GM18867 (cell line): ENCODE data around the gene METTL9.
"Not testable (repeated sequence)": the region's sequence is repeated elsewhere in the genome, so short reads cannot be mapped to it uniquely, and the experiment has no call there.

ENCODE experiments used
- ATAC-seq: cut with Tn5 transposase; IDR thresholded peaks from one replicate; pipeline ENCODE4 v1.9.1; 2021; ENCODE audit warnings: mild to moderate bottlenecking, moderate library complexity; ENCODE audit not compliant: unreplicated experiment

The METTL9 gene

DNA sequence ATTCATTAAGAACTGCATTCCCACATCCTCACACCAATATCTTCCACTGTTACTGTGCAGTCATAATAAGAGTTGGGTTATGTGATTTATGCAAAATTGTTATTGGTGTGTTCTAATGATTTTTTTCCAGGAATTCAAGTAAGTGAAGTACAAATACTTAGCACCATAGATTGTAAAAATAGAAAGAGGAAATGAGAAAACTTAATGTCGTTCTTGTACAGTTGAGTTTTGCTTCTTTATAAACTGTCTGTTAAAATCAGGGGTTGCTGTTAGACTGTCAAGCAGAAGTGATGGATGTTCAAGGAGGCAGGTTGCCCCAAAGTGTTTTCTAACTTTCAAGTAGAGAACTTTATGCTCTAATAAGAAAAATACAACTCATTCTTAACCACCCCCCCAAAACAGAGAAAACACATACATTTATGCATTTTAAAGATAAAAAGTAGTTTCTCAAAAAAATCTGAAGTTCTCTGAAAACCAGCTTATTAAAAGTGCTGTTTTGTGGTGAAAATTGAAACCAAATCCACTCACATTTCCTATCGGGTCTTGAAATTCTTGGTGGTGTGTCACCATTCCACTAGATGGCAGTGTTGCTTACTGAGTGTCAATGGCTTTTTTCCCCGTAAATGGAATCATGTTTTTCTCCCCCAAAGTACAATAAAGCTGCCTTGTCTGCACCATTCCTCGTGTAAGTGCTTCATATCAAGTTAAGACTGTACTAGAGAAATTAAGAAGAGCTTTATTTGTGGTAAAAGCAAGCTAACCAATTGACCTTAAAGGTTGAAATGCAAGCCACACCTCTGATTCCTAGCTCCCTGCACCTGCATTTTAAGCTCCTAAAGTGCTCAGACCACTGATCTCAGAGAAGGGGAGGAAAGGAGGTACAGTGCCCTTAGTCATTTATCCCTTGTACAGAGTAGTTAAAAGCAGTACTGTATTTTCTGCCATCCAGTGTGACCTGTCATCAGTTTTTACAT, 57.7 kb downstream of the METTL9 start:
- ATAC-seq = no peak

GRCh38 chr16:21659124-21659523, 59.7 kb downstream of the METTL9 start:
- no peak for ATAC-seq

DNA sequence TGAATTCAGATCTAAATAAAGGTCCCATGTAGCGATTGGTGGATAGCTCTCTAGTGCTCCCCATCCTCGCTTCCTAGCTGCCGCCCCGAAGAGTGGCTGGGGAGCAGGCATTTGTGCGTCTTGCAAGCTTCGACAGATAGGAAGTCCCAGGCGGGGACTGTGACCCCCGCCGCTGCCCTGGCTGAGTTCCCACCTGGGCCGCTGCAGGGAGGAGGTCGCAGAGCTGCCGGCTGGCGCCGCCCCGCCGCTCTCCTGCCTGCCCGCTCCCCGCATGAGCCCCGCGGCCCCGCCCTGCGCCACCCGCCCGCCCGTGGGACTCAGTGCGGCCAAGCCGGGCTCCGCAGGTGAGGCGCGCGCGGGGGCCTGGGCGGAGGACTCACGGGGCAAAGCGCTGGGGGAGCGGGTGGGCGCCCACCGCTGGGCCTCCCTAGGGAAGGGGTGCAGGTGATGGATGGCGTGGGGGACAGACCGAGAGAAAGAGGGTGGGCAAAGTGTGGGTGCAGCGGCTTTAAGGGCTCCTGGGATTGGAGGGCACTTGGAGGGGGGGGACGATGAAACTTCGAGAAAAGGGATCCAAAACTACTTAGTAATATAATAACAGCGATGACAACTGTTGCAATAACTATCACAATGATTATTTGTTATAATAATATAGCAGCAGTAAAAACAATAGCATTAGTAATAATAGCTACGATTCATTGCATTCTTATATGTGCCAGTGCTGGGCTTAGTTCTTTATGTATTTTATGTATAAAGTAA, 64.7 kb downstream of the METTL9 start, which contains the start of gene OTOA:
TSS of gene OTOA (plus strand) at position 80 of the 759 bp plus-strand sequence. CDS start 14,547 bp downstream, outside the sequence.
- no peak for ATAC-seq

GRCh38 chr16:21664801-21665492, 65.6 kb downstream of the METTL9 start:
- no peak for ATAC-seq

DNA sequence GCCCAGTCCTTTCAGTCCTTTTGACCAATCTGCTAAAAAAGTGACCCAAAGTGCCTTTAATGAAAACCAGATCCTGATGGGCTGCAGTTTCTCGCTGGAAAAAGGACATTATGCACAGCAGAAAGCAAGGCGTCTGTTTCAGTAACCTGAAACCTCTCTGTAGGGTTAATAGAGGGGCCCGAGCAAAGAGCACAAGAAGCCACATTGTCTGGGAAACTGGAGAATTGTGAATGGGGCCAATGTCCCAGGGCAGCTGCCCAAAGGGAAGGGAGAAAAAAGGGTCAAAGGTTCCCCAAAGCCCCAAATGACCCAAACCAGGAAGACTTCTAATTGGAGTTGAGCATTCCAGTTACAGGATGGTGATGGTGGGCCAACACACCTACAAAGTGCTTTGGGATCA, 67.4 kb downstream of the METTL9 start:
- no peak for ATAC-seq

DNA sequence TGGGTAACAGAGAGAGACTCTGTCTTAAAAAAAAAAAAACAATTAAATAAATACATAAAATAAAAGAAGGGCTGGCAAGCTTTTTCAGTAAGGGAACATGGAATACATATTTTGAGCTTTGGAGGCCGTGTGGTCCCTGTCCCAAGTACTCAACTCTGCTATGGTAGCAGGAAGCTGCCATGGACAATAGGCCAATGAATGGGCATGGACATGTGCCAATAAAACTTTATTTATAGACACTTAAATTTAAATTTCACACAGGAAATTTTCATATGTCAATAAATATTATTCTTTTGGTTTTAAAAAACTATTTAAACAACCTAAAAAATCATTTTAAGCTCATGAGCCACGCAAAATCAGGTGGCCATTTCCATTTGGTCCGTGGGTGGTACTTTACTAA, 68.2 kb downstream of the METTL9 start:
- ATAC-seq = no peak

- no peak for ATAC-seq
Measured at GRCh38 chr16:21673469-21673868, 74.1 kb downstream of the METTL9 start.

GRCh38 chr16:21674456-21674855, 75.1 kb downstream of the METTL9 start:
- not testable (repeated sequence) for ATAC-seq

DNA sequence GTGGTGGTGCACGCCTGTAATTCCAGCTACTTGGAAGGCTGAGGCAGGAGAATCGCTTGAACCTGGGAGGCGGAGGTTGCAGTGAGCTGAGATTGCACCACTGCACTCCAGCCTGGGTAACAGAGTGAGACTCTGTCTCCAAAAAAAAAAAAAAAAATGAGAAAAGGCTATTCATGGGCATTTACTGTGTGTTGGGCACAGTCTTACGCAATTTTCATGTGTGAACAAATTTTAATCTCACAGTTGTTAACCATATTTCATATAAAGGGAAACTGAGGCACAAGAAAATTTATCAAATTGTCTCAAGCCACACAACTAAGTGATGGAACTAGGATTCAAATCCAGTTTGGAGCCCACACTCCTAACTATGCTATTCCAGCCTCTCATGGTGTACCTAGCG, 81.3 kb downstream of the METTL9 start:
- not testable (repeated sequence) for ATAC-seq

DNA sequence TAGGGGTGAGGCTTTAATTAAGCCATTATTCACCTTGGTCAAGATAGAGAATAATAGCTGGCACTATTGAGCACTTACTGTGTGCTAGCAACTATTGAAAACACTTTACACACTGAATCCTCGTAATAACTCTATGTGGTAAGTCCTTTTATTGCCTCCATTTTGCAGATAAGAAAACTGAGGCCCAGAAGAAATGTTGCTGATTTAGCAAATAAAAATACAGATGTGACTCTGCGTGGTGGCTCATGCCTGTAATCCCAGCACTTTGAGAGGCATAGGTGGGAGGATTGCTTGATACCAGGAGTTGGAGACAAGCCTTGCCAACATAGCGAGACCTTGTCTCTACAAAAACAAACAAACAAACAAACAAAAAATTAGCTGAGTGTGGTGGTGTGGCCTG, 83.8 kb downstream of the METTL9 start:
- no peak for ATAC-seq

DNA sequence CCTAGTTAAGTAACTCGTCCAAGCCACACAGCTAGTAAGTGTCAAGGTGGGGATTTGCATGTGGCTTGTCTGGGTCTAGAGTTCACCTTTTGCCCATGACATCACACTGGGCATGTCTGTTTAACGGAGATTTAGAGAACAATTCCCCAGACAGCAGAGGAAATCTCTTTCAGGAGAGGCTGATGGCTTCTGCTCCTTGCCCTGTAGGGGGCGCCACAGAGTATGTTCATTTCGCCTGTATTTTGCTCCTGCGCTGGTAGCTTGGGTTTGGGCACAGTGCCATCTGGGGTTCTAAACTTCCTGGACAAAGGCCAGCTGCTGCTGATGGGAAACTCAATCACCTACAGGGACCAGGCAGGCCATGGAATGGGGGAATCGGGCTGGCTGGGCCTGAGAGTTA, 84.8 kb downstream of the METTL9 start:
- no peak for ATAC-seq

DNA sequence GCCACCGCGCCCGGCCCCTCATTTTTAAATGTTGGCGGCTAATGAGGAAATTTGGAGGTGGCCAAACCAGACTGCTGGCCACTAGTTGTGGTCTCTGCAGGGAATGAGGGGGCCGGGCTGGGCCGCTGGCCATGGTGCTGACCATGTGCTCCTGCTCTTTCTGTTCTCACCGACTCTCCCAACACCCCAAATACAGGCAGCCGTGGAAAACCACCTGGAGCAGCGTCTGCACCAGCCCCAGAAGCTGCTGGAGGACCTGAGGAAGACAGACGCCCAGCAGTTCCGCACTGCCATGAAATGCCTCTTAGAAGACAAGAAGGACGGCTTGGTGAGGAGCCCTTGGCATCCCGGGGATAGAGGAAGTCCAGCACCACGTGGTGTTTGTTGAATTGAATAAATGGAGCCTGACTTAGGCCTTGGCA, 85.7 kb downstream of the METTL9 start:
- no peak for ATAC-seq

- ATAC-seq = no peak
Measured at GRCh38 chr16:21689107-21689506, 89.7 kb downstream of the METTL9 start.

DNA sequence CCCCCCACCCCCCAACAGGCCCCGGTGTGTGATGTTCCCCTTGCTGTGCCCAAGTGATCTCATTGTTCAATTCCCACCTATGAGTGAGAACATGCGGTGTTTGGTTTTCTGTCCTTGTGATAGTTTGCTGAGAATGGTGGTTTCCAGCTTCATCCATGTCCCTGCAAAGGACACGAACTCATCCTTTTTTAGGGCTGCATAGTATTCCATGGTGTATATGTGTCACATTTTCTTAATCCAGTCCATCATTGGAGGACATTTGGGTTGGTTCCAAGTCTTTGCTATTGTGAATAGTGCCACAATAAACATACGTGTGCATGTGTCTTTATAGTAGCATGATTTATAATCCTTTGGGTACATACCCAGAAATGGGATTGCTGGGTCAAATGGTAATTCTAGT, 91.6 kb downstream of the METTL9 start:
- not testable (repeated sequence) for ATAC-seq

- ATAC-seq = no peak
Measured at GRCh38 chr16:21694609-21695008, 95.2 kb downstream of the METTL9 start.

- ATAC-seq = no peak
Measured at GRCh38 chr16:21697032-21697431, 97.7 kb downstream of the METTL9 start.

DNA sequence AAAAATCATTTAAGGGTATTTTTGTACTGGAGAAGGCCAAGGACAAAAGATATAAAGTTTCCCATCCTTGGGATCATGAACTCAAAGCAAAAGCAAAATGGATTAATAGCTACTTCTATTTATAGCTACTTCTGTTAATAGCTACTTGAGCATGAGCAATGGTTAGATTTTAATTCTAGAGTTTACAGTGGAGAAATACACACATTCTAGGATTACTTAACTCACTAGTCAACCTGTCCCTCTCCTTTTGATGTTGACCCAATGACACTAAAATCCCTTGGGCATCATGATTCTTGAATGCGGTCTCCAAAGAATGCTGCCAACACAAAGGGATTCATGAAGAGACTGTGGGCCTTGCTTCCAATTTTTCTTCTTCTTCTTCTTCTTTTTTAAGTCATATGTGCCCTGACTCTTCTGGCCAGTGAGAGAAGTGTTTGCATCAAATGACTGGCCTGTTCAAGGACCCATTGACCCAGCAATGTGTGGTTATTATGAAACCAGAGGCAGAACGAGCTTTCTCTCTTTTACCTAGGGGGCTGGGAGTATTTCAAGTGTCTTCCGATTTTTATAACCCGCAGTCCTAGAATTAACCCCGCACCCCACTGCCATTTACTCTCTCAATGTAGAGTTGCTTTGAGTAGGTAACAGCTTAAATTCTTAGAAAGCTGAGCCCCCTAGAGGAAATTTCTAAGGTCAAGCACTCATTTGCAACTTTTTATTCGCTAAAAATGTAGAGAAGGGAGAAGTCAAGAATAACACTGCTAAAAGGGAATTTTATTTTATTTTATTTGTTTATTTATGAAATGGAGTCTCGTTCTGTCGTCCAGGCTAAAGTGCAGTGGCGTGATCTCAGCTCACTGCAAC, 99.0 kb downstream of the METTL9 start:
- ATAC-seq = no peak

DNA sequence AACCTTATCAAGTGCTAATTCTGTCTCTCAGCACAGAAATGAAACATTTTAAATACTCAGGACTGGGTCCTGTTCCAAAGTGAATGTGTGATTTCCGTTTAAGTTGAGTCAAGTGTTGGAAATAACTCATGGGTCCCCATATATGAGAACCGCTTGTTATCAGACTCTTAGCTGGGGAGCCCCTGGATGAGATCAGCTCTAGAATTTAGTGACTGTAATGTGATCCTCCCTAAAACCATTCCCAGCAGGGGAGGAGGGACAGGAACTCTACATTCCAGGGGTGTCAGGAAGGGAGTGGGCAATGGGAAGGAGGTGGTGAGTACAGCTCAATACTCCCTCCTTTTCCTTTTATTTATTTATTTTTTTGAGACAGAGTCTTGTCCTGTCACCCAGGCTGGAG, 101.9 kb downstream of the METTL9 start:
- ATAC-seq = no peak

- ATAC-seq = no peak
Measured at GRCh38 chr16:21702276-21702675, 102.9 kb downstream of the METTL9 start.

DNA sequence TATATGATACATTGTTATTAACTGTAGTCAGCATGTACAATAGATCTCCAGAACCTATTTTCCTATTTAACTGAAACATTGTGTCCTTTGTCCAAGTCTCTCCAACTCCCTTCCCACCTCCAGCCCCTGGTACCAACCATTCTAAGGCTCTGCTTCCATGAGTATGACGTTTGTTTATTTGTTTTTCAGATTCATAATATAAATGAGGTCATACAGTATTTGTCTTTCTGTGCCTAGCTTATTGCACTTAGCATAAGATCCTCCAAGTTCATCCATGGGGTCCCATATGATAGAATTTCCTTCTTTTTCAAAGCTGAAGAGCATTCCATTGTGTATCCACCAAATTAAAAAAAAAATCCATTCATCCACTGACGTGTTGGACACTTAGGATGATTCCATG, 103.8 kb downstream of the METTL9 start:
- no peak for ATAC-seq
